Fibroblast of lung (primary cell): ENCODE data around the gene MIOX. TPM values are rescaled to one million over a fixed set of nuclear protein-coding genes. Genes with fewer than 3 reads are reported as not detected.

ENCODE experiments used
- DNase-seq, 2 donors: peaks; one replicate each; pipeline versions ENCODE4 v3.0.0 to v3.0.0-alpha.2; 2010; ENCODE audit warnings: low read depth in 2 of 2
- H2AFZ ChIP-seq: 2 replicates; pipeline ENCODE4 v1.5.1; 2012; ENCODE audit warnings: low read length, control low read depth, inconsistent platforms
- H3K27ac ChIP-seq: 2 replicates; pipeline ENCODE4 v1.5.1; 2011; ENCODE audit warnings: low read length, control low read depth; ENCODE audit not compliant: insufficient read depth
- H3K27me3 ChIP-seq: 2 replicates; pipeline ENCODE4 v1.5.1; 2011; ENCODE audit warnings: mild to moderate bottlenecking, low read length; ENCODE audit not compliant: control insufficient read depth, insufficient read depth
- H3K36me3 ChIP-seq: 2 replicates; pipeline ENCODE4 v1.5.1; 2011; ENCODE audit warnings: low read length; ENCODE audit not compliant: control insufficient read depth, insufficient read depth
- H3K4me1 ChIP-seq: 2 replicates; pipeline ENCODE4 v1.5.1; 2011; ENCODE audit warnings: low read length; ENCODE audit not compliant: control insufficient read depth, insufficient read depth; ENCODE audit errors: extremely low read depth
- H3K4me2 ChIP-seq: 2 replicates; pipeline ENCODE4 v1.5.1; 2011; ENCODE audit warnings: low read length, control low read depth; ENCODE audit not compliant: insufficient read depth; ENCODE audit errors: extremely low read depth
- H3K4me3 ChIP-seq, 4 experiments: fragments of 200-600 bp in 1 of 4; sonication (generic) in 1 of 4; replicated peaks in 1 of 4; 2 replicates each; pipeline ENCODE4 v1.5.1; 2011 to 2016; ENCODE audit warnings: low read length in 4 of 4, low read depth in 3 of 4, mild to moderate bottlenecking in 3 of 4, control low read depth in 2 of 4, inconsistent platforms in 1 of 4, mixed read lengths in 1 of 4; ENCODE audit not compliant: insufficient read depth in 1 of 4; ENCODE audit errors: control extremely low read depth in 1 of 4
- H3K79me2 ChIP-seq: 2 replicates; pipeline ENCODE4 v1.5.1; 2012; ENCODE audit warnings: mild to moderate bottlenecking, low read length, inconsistent platforms; ENCODE audit not compliant: control insufficient read depth, insufficient read depth
- H3K9ac ChIP-seq: 2 replicates; pipeline ENCODE4 v1.5.1; 2011; ENCODE audit warnings: mild to moderate bottlenecking, low read length, control low read depth; ENCODE audit not compliant: insufficient read depth
- H3K9me3 ChIP-seq: 2 replicates; pipeline ENCODE4 v1.5.1; 2012; ENCODE audit warnings: low read depth, low read length; ENCODE audit not compliant: control insufficient read depth, insufficient read depth
- H4K20me1 ChIP-seq: 2 replicates; pipeline ENCODE4 v1.5.1; 2011; ENCODE audit warnings: low read length; ENCODE audit not compliant: control insufficient read depth, insufficient read depth; ENCODE audit errors: extremely low read depth
- EZH2 ChIP-seq: IDR thresholded peaks from 2 replicates; pipeline ENCODE4 v1.5.1; 2012; ENCODE audit warnings: low read length, control low read depth, mild to moderate bottlenecking; ENCODE audit errors: missing control alignments
- polyA minus RNA-seq: library from RNA; depleted of rRNA, polyadenylated mRNA; stranded (reverse); fragments of >200 nt; gene quantifications from 2 replicates; pipeline ENCODE4 v1.2.3, GENCODE V29; 2011; ENCODE audit warnings: low replicate concordance
- polyA plus RNA-seq, 2 donors: library from polyadenylated mRNA; depleted of rRNA in 1 of 2; stranded (reverse) in 1 of 2; unstranded in 1 of 2; fragments of >200 nt; gene quantifications; 2 replicates each; pipeline ENCODE4 v1.2.1, GENCODE V29; 2011 to 2012; ENCODE audit warnings: missing spikeins in 1 of 2
- total RNA-seq: library from RNA; depleted of rRNA; stranded (reverse); fragments of >200 nt; gene quantifications from 2 replicates; pipeline ENCODE4 v1.2.1, GENCODE V29; 2014
- TF ChIP-seq, protein P1 (sequence below), 2 donors: IDR thresholded peaks in 1 of 2; conservative IDR thresholded peaks in 1 of 2; 1 replicate in 1 of 2; 2 replicates in 1 of 2; pipeline ENCODE4 v1.5.1; 2011 to 2012; ENCODE audit warnings: low read length in 2 of 2, control low read depth in 1 of 2, inconsistent platforms in 1 of 2, low read depth in 1 of 2, mild to moderate bottlenecking in 1 of 2

MIOX gene
- total RNA-seq (under 0.01 and 0.17 TPM in 2 replicates), polyA plus RNA-seq (0.06 TPM in 1 of 2 replicates, not detected in the other), polyA minus RNA-seq (not detected in 2 replicates)
- polyA plus RNA-seq (2012) = not detected in 2 replicates

DNA sequence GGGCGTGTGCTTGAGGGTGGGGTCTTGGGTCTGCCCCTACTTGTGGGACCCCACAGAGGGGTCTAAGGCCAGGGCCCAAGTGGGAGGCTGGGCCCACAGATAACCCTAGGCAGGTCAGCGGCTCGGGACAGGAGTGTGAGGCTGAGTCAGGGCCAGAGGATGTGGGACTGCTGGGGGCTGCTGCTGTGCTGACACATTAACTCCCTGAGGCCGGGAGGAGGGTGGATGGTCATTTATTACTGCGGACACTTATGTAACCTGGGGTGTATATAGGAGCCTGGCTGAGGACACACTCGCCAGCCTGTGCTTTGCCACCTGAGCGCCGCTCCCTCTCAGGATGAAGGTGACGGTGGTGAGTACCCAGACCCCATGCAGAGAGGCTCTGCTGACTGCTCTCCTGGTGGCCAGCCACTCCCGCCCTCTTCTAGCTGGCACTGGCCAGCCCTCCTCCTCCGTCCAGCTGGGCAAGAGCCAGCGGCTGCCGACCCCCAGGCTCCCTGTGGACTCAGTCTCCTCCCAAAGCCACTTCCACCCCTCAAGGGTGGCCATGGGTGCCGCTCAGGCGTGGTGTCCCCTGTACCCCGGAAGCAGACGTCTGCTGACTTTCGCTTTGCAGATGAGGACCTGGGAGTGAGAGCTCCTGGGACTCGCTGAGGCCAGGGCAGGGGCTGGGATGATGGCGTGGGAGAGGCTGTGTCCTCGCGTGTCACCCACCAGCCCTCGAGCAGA, at the start of gene MIOX:
Gene MIOX (plus strand): TSS at position 299 of the 729 bp plus-strand sequence. CDS start 39 bp downstream, at position 338.
- no peaks in the 10 kb centered on the region for H3K79me2 ChIP-seq
- no peak for DNase-seq
- no peaks in the 10 kb centered on the region for H3K4me1 ChIP-seq
- no peak within 1 kb of the TSS for H3K9ac ChIP-seq
- H3K27ac ChIP-seq = no peak within 1 kb of the TSS
- no peaks in the 10 kb centered on the region for H3K9me3 ChIP-seq
- no peaks in the 10 kb centered on the region for H4K20me1 ChIP-seq
- no peak within 1 kb of the TSS for H3K4me2 ChIP-seq
- H2AFZ ChIP-seq = no peak within 1 kb of the TSS
- H3K27me3 ChIP-seq = peaks cover 18% of the 10 kb centered on the region
- H3K36me3 ChIP-seq = no peaks in the 10 kb centered on the region
- H3K4me3 ChIP-seq = no peak within 1 kb of the TSS
- TF ChIP-seq EZH2 = peak; percentile 35
- TF ChIP-seq, protein P1, sequence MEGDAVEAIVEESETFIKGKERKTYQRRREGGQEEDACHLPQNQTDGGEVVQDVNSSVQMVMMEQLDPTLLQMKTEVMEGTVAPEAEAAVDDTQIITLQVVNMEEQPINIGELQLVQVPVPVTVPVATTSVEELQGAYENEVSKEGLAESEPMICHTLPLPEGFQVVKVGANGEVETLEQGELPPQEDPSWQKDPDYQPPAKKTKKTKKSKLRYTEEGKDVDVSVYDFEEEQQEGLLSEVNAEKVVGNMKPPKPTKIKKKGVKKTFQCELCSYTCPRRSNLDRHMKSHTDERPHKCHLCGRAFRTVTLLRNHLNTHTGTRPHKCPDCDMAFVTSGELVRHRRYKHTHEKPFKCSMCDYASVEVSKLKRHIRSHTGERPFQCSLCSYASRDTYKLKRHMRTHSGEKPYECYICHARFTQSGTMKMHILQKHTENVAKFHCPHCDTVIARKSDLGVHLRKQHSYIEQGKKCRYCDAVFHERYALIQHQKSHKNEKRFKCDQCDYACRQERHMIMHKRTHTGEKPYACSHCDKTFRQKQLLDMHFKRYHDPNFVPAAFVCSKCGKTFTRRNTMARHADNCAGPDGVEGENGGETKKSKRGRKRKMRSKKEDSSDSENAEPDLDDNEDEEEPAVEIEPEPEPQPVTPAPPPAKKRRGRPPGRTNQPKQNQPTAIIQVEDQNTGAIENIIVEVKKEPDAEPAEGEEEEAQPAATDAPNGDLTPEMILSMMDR (conservative IDR thresholded peaks at IDR 0.05 in 1 of 2, IDR thresholded peaks at IDR 0.05 in 1 of 2; ENCODE audit: low read depth in 1 of 2, low read length in 2 of 2) = no peak

DNA sequence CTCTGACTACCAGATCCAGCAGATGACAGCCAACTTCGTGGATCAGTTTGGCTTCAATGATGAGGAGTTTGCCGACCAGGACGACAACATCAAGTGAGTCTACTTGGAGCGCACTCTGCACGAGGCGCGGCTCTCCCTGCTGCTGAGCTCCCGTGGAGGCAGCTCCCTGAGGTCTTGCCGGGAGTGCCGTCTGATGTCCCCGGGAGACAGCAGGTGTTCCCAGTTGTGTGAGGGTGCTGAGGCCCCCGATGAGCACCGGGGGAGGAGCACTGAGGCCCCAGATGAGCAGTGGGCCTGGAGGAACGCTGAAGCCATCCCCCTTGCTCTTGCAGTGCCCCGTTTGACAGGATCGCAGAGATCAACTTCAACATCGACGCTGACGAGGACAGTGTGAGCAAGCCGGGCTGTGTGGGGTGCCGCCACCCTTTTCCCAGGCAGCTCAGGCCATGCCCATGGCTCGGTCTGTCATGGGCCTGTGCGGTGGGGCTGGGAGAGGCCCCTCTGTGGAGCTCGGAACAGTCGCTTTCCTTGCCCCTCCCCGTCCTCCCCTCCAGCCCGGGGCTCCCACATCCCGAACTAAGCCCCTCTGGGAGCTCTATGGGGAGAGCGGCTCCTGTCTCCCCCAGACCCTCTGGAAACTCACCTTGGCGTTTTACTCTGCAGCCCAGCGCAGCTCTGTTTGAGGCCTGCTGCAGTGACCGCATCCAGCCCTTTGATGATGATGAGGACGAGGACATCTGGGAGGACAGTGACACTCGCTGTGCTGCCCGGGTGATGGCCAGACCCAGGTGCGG, 49.0 kb upstream of the MIOX start:
- Histone ChIP-seq H3K9me3 (no peaks in the 10 kb centered on the region), H2AFZ (no peak overlapping the region), H3K4me1 (no peaks in the 10 kb centered on the region), H4K20me1 (no peaks in the 10 kb centered on the region), H3K36me3 (peaks cover 27% of the 10 kb centered on the region), H3K27me3 (no peaks in the 10 kb centered on the region), H3K4me2 (no peak overlapping the region), H3K27ac (no peak overlapping the region), H3K9ac (no peak overlapping the region), H3K4me3 (no peak overlapping the region), H3K79me2 (no peaks in the 10 kb centered on the region)
- TF ChIP-seq EZH2 = no peak
- TF ChIP-seq, protein P1 (conservative IDR thresholded peaks at IDR 0.05 in 1 of 2, IDR thresholded peaks at IDR 0.05 in 1 of 2; ENCODE audit: low read depth in 1 of 2, low read length in 2 of 2) = no peak
- DNase-seq = no peak
